H9 (cell line): ENCODE results near the gene SREBF2. TPM values are rescaled to one million over a fixed set of nuclear protein-coding genes. Genes with fewer than 3 reads are reported as not detected.

Experiments used
- DNase-seq: peaks from one replicate; pipeline ENCODE4 v3.0.0-alpha.2; 2017
- H2AFZ ChIP-seq: one replicate; pipeline ENCODE4 v1.6.1; 2013; ENCODE audit warnings: mild to moderate bottlenecking, low read length, control low read depth, moderate library complexity
- H2AK5ac ChIP-seq: 2 replicates; pipeline ENCODE4 v1.6.1; 2013; ENCODE audit warnings: low read length, control low read depth, mixed read lengths; ENCODE audit not compliant: insufficient read length
- H2BK120ac ChIP-seq: one replicate; pipeline ENCODE4 v1.6.1; 2013; ENCODE audit warnings: low read depth, mild to moderate bottlenecking, low read length, control low read depth, inconsistent platforms; ENCODE audit not compliant: poor library complexity, severe bottlenecking
- H2BK12ac ChIP-seq: 2 replicates; pipeline ENCODE4 v1.6.1; 2013; ENCODE audit warnings: low read length, control low read depth, mixed read lengths, low read depth; ENCODE audit not compliant: insufficient read length
- H2BK15ac ChIP-seq: 2 replicates; pipeline ENCODE4 v1.6.1; 2013; ENCODE audit warnings: low read depth, low read length, control low read depth
- H2BK20ac ChIP-seq: one replicate; pipeline ENCODE4 v1.6.1; 2013; ENCODE audit warnings: low read depth, mild to moderate bottlenecking, low read length, control low read depth, inconsistent platforms; ENCODE audit not compliant: poor library complexity, severe bottlenecking
- H2BK5ac ChIP-seq: 2 replicates; pipeline ENCODE4 v1.6.1; 2013; ENCODE audit warnings: low read length, control low read depth, mixed read lengths; ENCODE audit not compliant: insufficient read length
- H3K14ac ChIP-seq: 2 replicates; pipeline ENCODE4 v1.6.1; 2013; ENCODE audit warnings: low read length, control low read depth; ENCODE audit not compliant: insufficient read depth
- H3K18ac ChIP-seq: 2 replicates; pipeline ENCODE4 v1.6.1; 2013; ENCODE audit warnings: low read depth, mild to moderate bottlenecking, mixed read lengths, low read length, control low read depth; ENCODE audit not compliant: insufficient read length
- H3K23ac ChIP-seq: 2 replicates; pipeline ENCODE4 v1.6.1; 2013; ENCODE audit warnings: low read length, control low read depth, mixed read lengths, low read depth; ENCODE audit not compliant: insufficient read length
- H3K23me2 ChIP-seq: 2 replicates; pipeline ENCODE4 v1.6.1; 2013; ENCODE audit warnings: low read depth, mild to moderate bottlenecking, mixed read lengths, low read length, control low read depth; ENCODE audit not compliant: insufficient read length, poor library complexity, severe bottlenecking
- H3K27ac ChIP-seq: 2 replicates; pipeline ENCODE4 v1.5.1; 2013; ENCODE audit warnings: low read length, control low read depth, mixed read lengths, low read depth; ENCODE audit not compliant: insufficient read length
- H3K27me3 ChIP-seq: 2 replicates; pipeline ENCODE4 v1.6.1; 2013; ENCODE audit warnings: low read length, control low read depth, inconsistent platforms; ENCODE audit not compliant: insufficient read depth
- H3K4ac ChIP-seq: 2 replicates; pipeline ENCODE4 v1.6.1; 2013; ENCODE audit warnings: low read depth, mild to moderate bottlenecking, control low read depth, inconsistent platforms, low read length, moderate library complexity
- H3K4me1 ChIP-seq: 2 replicates; pipeline ENCODE4 v1.6.1; 2013; ENCODE audit warnings: low read length, control low read depth, inconsistent platforms; ENCODE audit not compliant: insufficient read depth
- H3K4me2 ChIP-seq: 2 replicates; pipeline ENCODE4 v1.6.1; 2013; ENCODE audit warnings: low read length, control low read depth, mixed read lengths; ENCODE audit not compliant: insufficient read length, insufficient read depth
- H3K56ac ChIP-seq: 2 replicates; pipeline ENCODE4 v1.6.1; 2013; ENCODE audit warnings: low read depth, mild to moderate bottlenecking, mixed read lengths, low read length, control low read depth; ENCODE audit not compliant: insufficient read length
- H3K79me1 ChIP-seq: 2 replicates; pipeline ENCODE4 v1.6.1; 2013; ENCODE audit warnings: low read depth, mild to moderate bottlenecking, moderate library complexity, low read length, control low read depth, inconsistent platforms; ENCODE audit not compliant: insufficient read depth, poor library complexity, severe bottlenecking
- H3K79me2 ChIP-seq: 2 replicates; pipeline ENCODE4 v1.6.1; 2013; ENCODE audit warnings: low read length, control low read depth, inconsistent platforms; ENCODE audit not compliant: insufficient read depth
- H3K9ac ChIP-seq: 2 replicates; pipeline ENCODE4 v1.6.1; 2013; ENCODE audit warnings: low read length, control low read depth, mixed read lengths; ENCODE audit not compliant: insufficient read length; ENCODE audit errors: extremely low read depth
- H3K9me3 ChIP-seq: one replicate; pipeline ENCODE4 v1.6.1; 2013; ENCODE audit warnings: low read depth, low read length, inconsistent platforms; ENCODE audit not compliant: control insufficient read depth
- H3T11ph ChIP-seq: one replicate; pipeline ENCODE4 v1.6.1; 2013; ENCODE audit warnings: mild to moderate bottlenecking, low read length, control low read depth, inconsistent platforms
- H4K20me1 ChIP-seq: one replicate; pipeline ENCODE4 v1.6.1; 2013; ENCODE audit not compliant: control insufficient read depth, insufficient read length, insufficient read depth
- H4K5ac ChIP-seq: 2 replicates; pipeline ENCODE4 v1.6.1; 2013; ENCODE audit warnings: low read depth, mild to moderate bottlenecking, mixed read lengths, low read length, control low read depth; ENCODE audit not compliant: insufficient read length
- H4K8ac ChIP-seq: replicated peaks from 2 replicates; pipeline ENCODE4 v1.6.1; 2013; ENCODE audit warnings: low read length, control low read depth, mixed read lengths, low read depth; ENCODE audit not compliant: insufficient read length
- H4K91ac ChIP-seq: 2 replicates; pipeline ENCODE4 v1.6.1; 2013; ENCODE audit warnings: low read depth, mild to moderate bottlenecking, moderate library complexity, mixed read lengths, low read length, control low read depth; ENCODE audit not compliant: insufficient read length
- H3K27ac Mint-ChIP-seq, 3 experiments: 2 replicates in 2 of 3; 3 replicates in 1 of 3; pipeline ENCODE4 v1.8.0; 2020 to 2021; ENCODE audit warnings: mixed read lengths in 3 of 3, mild to moderate bottlenecking in 1 of 3, moderate library complexity in 1 of 3
- H3K27me3 Mint-ChIP-seq: 2 replicates; pipeline ENCODE4 v1.8.0; 2021; ENCODE audit warnings: low read depth, mild to moderate bottlenecking, moderate library complexity, mixed read lengths
- H3K36me3 Mint-ChIP-seq, 3 experiments: 2 replicates in 2 of 3; 3 replicates in 1 of 3; pipeline ENCODE4 v1.8.0; 2020 to 2021; ENCODE audit warnings: low read depth in 3 of 3, mixed read lengths in 3 of 3; ENCODE audit not compliant: insufficient read depth in 1 of 3
- H3K4me1 Mint-ChIP-seq, 2 experiments: 2 replicates each; pipeline ENCODE4 v1.8.0; 2020; ENCODE audit warnings: mixed read lengths in 2 of 2
- H3K4me3 Mint-ChIP-seq, 2 experiments: 2 replicates in 1 of 2; 3 replicates in 1 of 2; pipeline ENCODE4 v1.8.0; 2020 to 2021; ENCODE audit warnings: mild to moderate bottlenecking in 2 of 2, mixed read lengths in 2 of 2, moderate library complexity in 1 of 2
- H3K9me3 Mint-ChIP-seq, 2 experiments: 2 replicates in 1 of 2; 3 replicates in 1 of 2; pipeline ENCODE4 v1.8.0; 2020; ENCODE audit warnings: mild to moderate bottlenecking in 2 of 2, mixed read lengths in 2 of 2, moderate library complexity in 1 of 2
- CTCF ChIP-seq: fragments of 200-600 bp; sonication (generic); conservative IDR thresholded peaks from 3 replicates; pipeline ENCODE4 v1.8.0; 2021; ENCODE audit warnings: antibody characterized with exemption, mild to moderate bottlenecking
- WGBS: extraction: QIAGEN DNeasy Blood & Tissue Kit; methylation state at CpG from one replicate; pipeline ENCODE4 v1.1.7; 2013; ENCODE audit warnings: missing lambda C conversion rate, low lambda C conversion rate, mixed read lengths; ENCODE audit not compliant: insufficient read length; ENCODE audit errors: extremely low coverage; 5-methylcytosine and 5-hydroxymethylcytosine counted together
- total RNA-seq: library from RNA; stranded (reverse); gene quantifications from 2 replicates; pipeline ENCODE4 v1.2.1, GENCODE V29; 2021

The SREBF2 gene
- total RNA-seq, 1 experiment from 2014 or later, result 146 TPM

GRCh38 chr22:41911001-41911611 is 78.2 kb downstream of the SREBF2 start:
- no peak overlapping the region for H2BK5ac ChIP-seq
- H3T11ph ChIP-seq, result no peak overlapping the region
- H3K27ac ChIP-seq, result no peak overlapping the region
- DNase-seq, result peak; percentile 39
- no peak overlapping the region for H3K23ac ChIP-seq
- no peak overlapping the region for H3K27ac Mint-ChIP-seq
- H3K4me3 Mint-ChIP-seq, result peak overlapping the region in 1 of 2 experiments; percentile 71; a peak in 3 of 5 replicates
- no peak overlapping the region for H2AFZ ChIP-seq
- no peaks in the 10 kb centered on the region for H3K79me2 ChIP-seq
- no peak overlapping the region for H2BK20ac ChIP-seq
- H3K9me3 Mint-ChIP-seq, result no peaks in the 10 kb centered on the region; a peak in 2 of 5 replicates
- H2BK12ac ChIP-seq, result no peak overlapping the region
- no peak overlapping the region for H3K9ac ChIP-seq
- peaks cover 6% of the 10 kb centered on the region for H3K23me2 ChIP-seq
- H3K4me1 Mint-ChIP-seq, result peaks cover 14 to 30% of the 10 kb centered on the region in 2 experiments
- H3K27me3 ChIP-seq, result peaks cover 46% of the 10 kb centered on the region
- H3K56ac ChIP-seq, result no peak overlapping the region
- no peak overlapping the region for H2BK120ac ChIP-seq
- H3K18ac ChIP-seq, result no peak overlapping the region
- H4K20me1 ChIP-seq, result no peaks in the 10 kb centered on the region
- H3K36me3 Mint-ChIP-seq, result peaks cover 5 to 8% (median 6%) of the 10 kb centered on the region in 3 experiments; a peak in 4 of 7 replicates
- no peak overlapping the region for H2AK5ac ChIP-seq
- TF ChIP-seq CTCF, result no peak
- H4K8ac ChIP-seq, result no peak overlapping the region
- peaks cover 68% of the 10 kb centered on the region for H3K27me3 Mint-ChIP-seq
- H4K5ac ChIP-seq, result no peak overlapping the region
- H3K9me3 ChIP-seq, result no peaks in the 10 kb centered on the region
- no peak overlapping the region for H3K4ac ChIP-seq
- no peak overlapping the region for H4K91ac ChIP-seq
- no peaks in the 10 kb centered on the region for H3K79me1 ChIP-seq
- no peak overlapping the region for H3K14ac ChIP-seq
- H2BK15ac ChIP-seq, result no peak overlapping the region
- WGBS, result no CpG with 5 or more reads among the region's 37 CpGs
- H3K4me2 ChIP-seq, result peak overlapping the region; percentile 15
- peaks cover 2% of the 10 kb centered on the region; the same call in 1 of the 2 replicates for H3K4me1 ChIP-seq
